ENCODE measurements around the gene RGS16. TPM values are rescaled to one million over a fixed set of nuclear protein-coding genes. Genes with fewer than 3 reads are reported as not detected.
"Not testable (repeated sequence)": the region's sequence is repeated elsewhere in the genome, so short reads cannot be mapped to it uniquely, and the experiment has no call there.

The RGS16 gene
- total RNA-seq, 1 donor from 2014 or later, result 0.81 TPM

GRCh38 chr1:182635871-182636270, 31.7 kb upstream of the RGS16 start:
- H3K4me3 ChIP-seq (ENCODE audit: low read depth, low read length), result no peak overlapping the region
- TF ChIP-seq, protein P1, sequence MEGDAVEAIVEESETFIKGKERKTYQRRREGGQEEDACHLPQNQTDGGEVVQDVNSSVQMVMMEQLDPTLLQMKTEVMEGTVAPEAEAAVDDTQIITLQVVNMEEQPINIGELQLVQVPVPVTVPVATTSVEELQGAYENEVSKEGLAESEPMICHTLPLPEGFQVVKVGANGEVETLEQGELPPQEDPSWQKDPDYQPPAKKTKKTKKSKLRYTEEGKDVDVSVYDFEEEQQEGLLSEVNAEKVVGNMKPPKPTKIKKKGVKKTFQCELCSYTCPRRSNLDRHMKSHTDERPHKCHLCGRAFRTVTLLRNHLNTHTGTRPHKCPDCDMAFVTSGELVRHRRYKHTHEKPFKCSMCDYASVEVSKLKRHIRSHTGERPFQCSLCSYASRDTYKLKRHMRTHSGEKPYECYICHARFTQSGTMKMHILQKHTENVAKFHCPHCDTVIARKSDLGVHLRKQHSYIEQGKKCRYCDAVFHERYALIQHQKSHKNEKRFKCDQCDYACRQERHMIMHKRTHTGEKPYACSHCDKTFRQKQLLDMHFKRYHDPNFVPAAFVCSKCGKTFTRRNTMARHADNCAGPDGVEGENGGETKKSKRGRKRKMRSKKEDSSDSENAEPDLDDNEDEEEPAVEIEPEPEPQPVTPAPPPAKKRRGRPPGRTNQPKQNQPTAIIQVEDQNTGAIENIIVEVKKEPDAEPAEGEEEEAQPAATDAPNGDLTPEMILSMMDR (conservative IDR thresholded peaks at IDR 0.05; ENCODE audit: low read depth, low read length), result no peak
- no peak for DNase-seq (ENCODE audit: low read depth)

GRCh38 chr1:182634306-182635072, 30.3 kb upstream of the RGS16 start:
- H3K4me3 ChIP-seq (ENCODE audit: low read depth, low read length), result no peak overlapping the region
- TF ChIP-seq, protein P1 (conservative IDR thresholded peaks at IDR 0.05; ENCODE audit: low read depth, low read length), result no peak
- DNase-seq (ENCODE audit: low read depth), result no peak

- TF ChIP-seq, protein P1 (conservative IDR thresholded peaks at IDR 0.05; ENCODE audit: low read depth, low read length), result no peak
- H3K4me3 ChIP-seq (ENCODE audit: low read depth, low read length), result no peak overlapping the region
- no peak for DNase-seq (ENCODE audit: low read depth)
These were observed 29.6 kb upstream of the RGS16 start for GRCh38 chr1:182633657-182634281.

- DNase-seq (ENCODE audit: low read depth), result no peak
- TF ChIP-seq, protein P1 (conservative IDR thresholded peaks at IDR 0.05; ENCODE audit: low read depth, low read length), result no peak
- no peak overlapping the region for H3K4me3 ChIP-seq (ENCODE audit: low read depth, low read length)
These were observed 28.8 kb upstream of the RGS16 start for GRCh38 chr1:182633031-182633430.

DNA sequence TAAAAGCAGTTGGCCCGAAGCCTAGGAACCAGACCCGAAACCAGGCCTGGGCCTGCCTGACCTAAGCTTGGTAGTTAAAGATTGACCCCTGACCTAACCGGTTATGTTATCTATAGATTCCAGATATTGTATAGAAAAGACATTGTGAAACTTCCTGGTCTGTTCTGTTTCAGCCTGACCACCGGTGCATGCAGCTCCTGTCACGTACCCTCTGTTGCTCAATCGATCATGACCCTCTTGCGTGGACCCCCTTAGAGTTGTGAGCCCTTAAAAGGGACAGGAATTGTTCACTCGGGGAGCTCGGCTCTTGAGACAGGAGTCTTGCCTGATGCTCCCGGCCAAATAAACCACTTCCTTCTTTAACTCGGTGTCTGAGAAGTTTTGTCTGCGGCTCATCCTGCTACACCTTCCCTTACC, 28.3 kb upstream of the RGS16 start:
- not testable (repeated sequence) for DNase-seq (ENCODE audit: low read depth); H3K4me3 ChIP-seq (ENCODE audit: low read depth, low read length)

GRCh38 chr1:182631954-182632353, 27.8 kb upstream of the RGS16 start:
- no peak overlapping the region for H3K4me3 ChIP-seq (ENCODE audit: low read depth, low read length)
- TF ChIP-seq, protein P1 (conservative IDR thresholded peaks at IDR 0.05; ENCODE audit: low read depth, low read length), result no peak
- no peak for DNase-seq (ENCODE audit: low read depth)

- TF ChIP-seq, protein P1 (conservative IDR thresholded peaks at IDR 0.05; ENCODE audit: low read depth, low read length), result no peak
- no peak for DNase-seq (ENCODE audit: low read depth)
- no peak overlapping the region for H3K4me3 ChIP-seq (ENCODE audit: low read depth, low read length)
These were observed 27.0 kb upstream of the RGS16 start for GRCh38 chr1:182631053-182631677.

All from epithelial cell of proximal tubule (primary cell).